GM12878 (cell line): ENCODE measurements around the gene VAV2. TPM values are rescaled to one million over a fixed set of nuclear protein-coding genes. Genes with fewer than 3 reads are reported as not detected.

ENCODE experiments used
- FOS ChIP-seq: IDR thresholded peaks from 3 replicates; pipeline ENCODE4 v1.6.1; 2011; ENCODE audit warnings: borderline replicate concordance; ENCODE audit not compliant: insufficient read length; ENCODE audit errors: extremely low read depth
- GATAD2B ChIP-seq: fragments of 450-650 bp; conservative IDR thresholded peaks from 2 replicates; pipeline ENCODE4 v1.6.1; 2017; ENCODE audit warnings: low read depth, mild to moderate bottlenecking, moderate library complexity
- KDM1A ChIP-seq: fragments of 200-600 bp; sonication (generic); IDR thresholded peaks from 2 replicates; pipeline ENCODE4 v1.6.1; 2016; ENCODE audit warnings: borderline replicate concordance
- POLR2AphosphoS5 ChIP-seq: IDR thresholded peaks from 2 replicates; pipeline ENCODE4 v1.6.1; 2011; ENCODE audit warnings: mild to moderate bottlenecking, low read length, inconsistent platforms
- REST ChIP-seq: IDR thresholded peaks from 2 replicates; pipeline ENCODE4 v1.6.1; 2012; ENCODE audit warnings: mild to moderate bottlenecking, low read depth, low read length
- ZNF217 ChIP-seq: fragments of 450-650 bp; IDR thresholded peaks from 2 replicates; pipeline ENCODE4 v1.6.1; 2017; ENCODE audit warnings: antibody characterized with exemption, mild to moderate bottlenecking
- ZSCAN29 ChIP-seq: fragments of 450-650 bp; IDR thresholded peaks from 2 replicates; pipeline ENCODE4 v1.6.1; 2017; ENCODE audit warnings: mild to moderate bottlenecking, moderate library complexity
- polyA plus RNA-seq, 11 experiments: library from polyadenylated mRNA; depleted of rRNA in 4 of 11; unstranded in 6 of 11; stranded (reverse) in 5 of 11; fragments of >200 nt; fragmentation: Nextera tagmentation in 4 of 11; fragmentation: Illumina TruSeq in 1 of 11; extraction: Ambion mirVana in 4 of 11; extraction: Trizol in 1 of 11; gene quantifications; 1 replicate in 1 of 11; 2 replicates in 10 of 11; pipeline versions ENCODE4 v1.2.1 to v1.2.3, GENCODE V29; 2011 to 2016; ENCODE audit warnings: inconsistent platforms in 2 of 11, missing spikeins in 2 of 11, low read depth in 1 of 11
- total RNA-seq, 4 experiments: library from RNA; depleted of rRNA in 3 of 4; stranded (reverse); fragments of >200 nt in 3 of 4; fragmentation: Illumina TruSeq in 1 of 4; extraction: Trizol in 1 of 4; gene quantifications; 2 replicates each; pipeline versions ENCODE4 v1.2.1 to v1.2.3, GENCODE V29; 2013 to 2021
- TF ChIP-seq, protein P1 (sequence below): fragments of 450-650 bp; IDR thresholded peaks from 2 replicates; pipeline ENCODE4 v1.6.1; 2017; ENCODE audit warnings: mild to moderate bottlenecking, moderate library complexity

VAV2 gene
- total and polyA plus RNA-seq, 10 of the 15 experiments (the other 5 are each of a cell fraction or from before 2014, with no cell fraction given): 0.13 to 43.9 (median 16.9) TPM

- TF ChIP-seq, protein P1, sequence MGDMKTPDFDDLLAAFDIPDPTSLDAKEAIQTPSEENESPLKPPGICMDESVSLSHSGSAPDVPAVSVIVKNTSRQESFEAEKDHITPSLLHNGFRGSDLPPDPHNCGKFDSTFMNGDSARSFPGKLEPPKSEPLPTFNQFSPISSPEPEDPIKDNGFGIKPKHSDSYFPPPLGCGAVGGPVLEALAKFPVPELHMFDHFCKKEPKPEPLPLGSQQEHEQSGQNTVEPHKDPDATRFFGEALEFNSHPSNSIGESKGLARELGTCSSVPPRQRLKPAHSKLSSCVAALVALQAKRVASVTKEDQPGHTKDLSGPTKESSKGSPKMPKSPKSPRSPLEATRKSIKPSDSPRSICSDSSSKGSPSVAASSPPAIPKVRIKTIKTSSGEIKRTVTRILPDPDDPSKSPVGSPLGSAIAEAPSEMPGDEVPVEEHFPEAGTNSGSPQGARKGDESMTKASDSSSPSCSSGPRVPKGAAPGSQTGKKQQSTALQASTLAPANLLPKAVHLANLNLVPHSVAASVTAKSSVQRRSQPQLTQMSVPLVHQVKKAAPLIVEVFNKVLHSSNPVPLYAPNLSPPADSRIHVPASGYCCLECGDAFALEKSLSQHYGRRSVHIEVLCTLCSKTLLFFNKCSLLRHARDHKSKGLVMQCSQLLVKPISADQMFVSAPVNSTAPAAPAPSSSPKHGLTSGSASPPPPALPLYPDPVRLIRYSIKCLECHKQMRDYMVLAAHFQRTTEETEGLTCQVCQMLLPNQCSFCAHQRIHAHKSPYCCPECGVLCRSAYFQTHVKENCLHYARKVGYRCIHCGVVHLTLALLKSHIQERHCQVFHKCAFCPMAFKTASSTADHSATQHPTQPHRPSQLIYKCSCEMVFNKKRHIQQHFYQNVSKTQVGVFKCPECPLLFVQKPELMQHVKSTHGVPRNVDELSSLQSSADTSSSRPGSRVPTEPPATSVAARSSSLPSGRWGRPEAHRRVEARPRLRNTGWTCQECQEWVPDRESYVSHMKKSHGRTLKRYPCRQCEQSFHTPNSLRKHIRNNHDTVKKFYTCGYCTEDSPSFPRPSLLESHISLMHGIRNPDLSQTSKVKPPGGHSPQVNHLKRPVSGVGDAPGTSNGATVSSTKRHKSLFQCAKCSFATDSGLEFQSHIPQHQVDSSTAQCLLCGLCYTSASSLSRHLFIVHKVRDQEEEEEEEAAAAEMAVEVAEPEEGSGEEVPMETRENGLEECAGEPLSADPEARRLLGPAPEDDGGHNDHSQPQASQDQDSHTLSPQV: no peak
- no peak for TF ChIP-seq ZNF217
- TF ChIP-seq KDM1A: no peak
- no peak for TF ChIP-seq REST
- TF ChIP-seq GATAD2B: no peak
- no peak for TF ChIP-seq ZSCAN29
- TF ChIP-seq FOS: no peak
- TF ChIP-seq POLR2AphosphoS5: no peak
- TF ChIP-seq, all 136 proteins: peak for 0
These were observed 251.2 kb downstream of the VAV2 start (continued) for GRCh38 chr9:133740911-133741310.
